ENCODE results near the gene MTCL1. TPM values are rescaled to one million over a fixed set of nuclear protein-coding genes. Genes with fewer than 3 reads are reported as not detected.

Gene MTCL1
- total and polyA plus RNA-seq, 9 of the 15 experiments (the other 6 are each of a cell fraction or from before 2014, with no cell fraction given), result 0.21 to 7.4 (median 3.7) TPM

DNA sequence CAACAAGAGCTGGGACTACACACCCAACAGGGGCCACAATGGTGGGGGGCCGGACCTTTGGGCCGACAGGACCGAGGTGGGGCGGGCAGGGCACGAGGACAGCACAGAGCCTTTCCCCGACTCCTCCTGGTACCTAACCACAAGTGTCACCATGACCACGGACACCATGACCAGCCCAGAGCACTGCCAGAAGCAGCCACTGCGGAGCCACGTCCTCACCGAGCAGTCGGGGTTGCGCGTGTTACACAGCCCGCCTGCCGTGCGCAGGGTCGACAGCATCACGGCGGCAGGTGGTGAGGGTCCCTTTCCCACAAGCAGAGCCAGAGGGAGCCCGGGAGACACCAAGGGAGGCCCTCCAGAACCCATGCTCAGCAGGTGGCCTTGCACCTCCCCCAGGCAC is 119.5 kb downstream of the MTCL1 start:
- no peak for ATAC-seq
- Histone ChIP-seq H3K9ac (ENCODE audit: insufficient read depth in 1 of 2, low read depth in 2 of 2, low read length in 2 of 2) (no peak overlapping the region), H3K27ac (ENCODE audit: extremely low read depth, low read depth, low read length) (no peak overlapping the region), H3K4me2 (ENCODE audit: insufficient read depth, low read length) (no peak overlapping the region), H3K79me2 (ENCODE audit: control insufficient read depth, insufficient read depth, low read length) (no peaks in the 10 kb centered on the region), H3K9me3 (replicated peaks; ENCODE audit: control insufficient read depth, insufficient read depth, low read depth, low read length) (no peaks in the 10 kb centered on the region), H4K20me1 (replicated peaks; ENCODE audit: control insufficient read depth, insufficient read depth, low read length) (no peaks in the 10 kb centered on the region; the same call in 1 of the 2 replicates), H3K27me3 (ENCODE audit: control insufficient read depth in 2 of 2, insufficient read depth in 2 of 2, low read length in 2 of 2) (peaks cover 36 to 69% of the 10 kb centered on the region in 2 experiments), H3K4me1 (replicated peaks in 1 of 2; ENCODE audit: control insufficient read depth in 2 of 2, insufficient read depth in 2 of 2, low read length in 2 of 2) (peaks cover 0 to 21% of the 10 kb centered on the region in 2 experiments; a peak in 3 of 5 replicates), H2AFZ (ENCODE audit: low read depth, low read length) (no peak overlapping the region), H3K9me1 (ENCODE audit: control insufficient read depth, insufficient read depth, low read length) (no peaks in the 10 kb centered on the region), H3K4me3 (no peak overlapping the region), H3K36me3 (ENCODE audit: control insufficient read depth, insufficient read depth, low read length) (no peaks in the 10 kb centered on the region)
- no TSS peak for BruUV-seq (replicated peaks)
- no peak for DNase-seq (ENCODE audit: extremely low read depth in 1 of 4, low spot score in 3 of 4)
- WGBS (ENCODE audit: insufficient coverage, low coverage, missing lambda C conversion rate), result 29% methylated on average over 20 of the region's 20 CpGs
- in situ Hi-C loops (cut with MboI) (no loop called here), intact Hi-C loops (cut with micrococcal nuclease) (no loop called here)
- ChIA-PET CTCF (ENCODE audit: low intra/inter-chr PET ratio) (no interaction called here), POLR2A (interaction anchor here (2.0 kb wide), 1 partner anchor 13 kb away, joined by 7 read pairs; no protein-coding TSS in a partner anchor)
- FAIRE-seq, result no peak
- TF ChIP-seq ZNF354B (CRISPR knock-in tag; IDR thresholded peaks at IDR 0.05) (no peak), ZC3H8 (IDR thresholded peaks at IDR 0.05) (no peak), CBFB (CRISPR knock-in tag; IDR thresholded peaks at IDR 0.05) (no peak), MTA2 (IDR thresholded peaks at IDR 0.05; ENCODE audit: low read depth) (no peak), STAT5B (CRISPR knock-in tag; IDR thresholded peaks at IDR 0.05) (no peak), NCOA4 (IDR thresholded peaks at IDR 0.05; ENCODE audit: partially characterized antibody) (no peak), MAFK (IDR thresholded peaks at IDR 0.05; ENCODE audit: low read length) (no peak), GTF2A2 (tag; IDR thresholded peaks at IDR 0.05) (no peak), MCM3 (IDR thresholded peaks at IDR 0.05) (no peak), ZNF75A (CRISPR knock-in tag; IDR thresholded peaks at IDR 0.05) (no peak), RAD51 (IDR thresholded peaks at IDR 0.05; ENCODE audit: borderline replicate concordance, low read depth) (no peak), SNRNP70 (optimal IDR thresholded peaks at IDR 0.05; ENCODE audit: low read depth, low read length) (no peak), ETV6 (IDR thresholded peaks at IDR 0.05; ENCODE audit: borderline replicate concordance in 1 of 2, low read depth in 2 of 2, low read length in 1 of 2) (no peak), ETV6 (CRISPR knock-in tag; IDR thresholded peaks at IDR 0.05; ENCODE audit: borderline replicate concordance) (no peak), ZNF232 (CRISPR knock-in tag; IDR thresholded peaks at IDR 0.05) (no peak), NBN (IDR thresholded peaks at IDR 0.05; ENCODE audit: low read depth) (no peak)
- TF ChIP-seq, protein P1, sequence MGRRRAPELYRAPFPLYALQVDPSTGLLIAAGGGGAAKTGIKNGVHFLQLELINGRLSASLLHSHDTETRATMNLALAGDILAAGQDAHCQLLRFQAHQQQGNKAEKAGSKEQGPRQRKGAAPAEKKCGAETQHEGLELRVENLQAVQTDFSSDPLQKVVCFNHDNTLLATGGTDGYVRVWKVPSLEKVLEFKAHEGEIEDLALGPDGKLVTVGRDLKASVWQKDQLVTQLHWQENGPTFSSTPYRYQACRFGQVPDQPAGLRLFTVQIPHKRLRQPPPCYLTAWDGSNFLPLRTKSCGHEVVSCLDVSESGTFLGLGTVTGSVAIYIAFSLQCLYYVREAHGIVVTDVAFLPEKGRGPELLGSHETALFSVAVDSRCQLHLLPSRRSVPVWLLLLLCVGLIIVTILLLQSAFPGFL (CRISPR knock-in tag; IDR thresholded peaks at IDR 0.05), result no peak

Measured in K562 (cell line).